ENCODE measurements around the gene C19orf25.
"Not testable (repeated sequence)": the region's sequence is repeated elsewhere in the genome, so short reads cannot be mapped to it uniquely, and the experiment has no call there.

C19orf25 gene

GRCh38 chr19:1503089-1503924, 24.3 kb upstream of the C19orf25 start:
- peak; percentile 81 for TF ChIP-seq CTCF (IDR thresholded peaks at IDR 0.05; ENCODE audit: low read depth, low read length, missing control alignments)
- no peak for DNase-seq (ENCODE audit: extremely low read depth, low read depth)
- no peak overlapping the region for H3K4me3 ChIP-seq (replicated peaks; ENCODE audit: low read depth, low read length)

- no peak for TF ChIP-seq CTCF (IDR thresholded peaks at IDR 0.05; ENCODE audit: low read depth, low read length, missing control alignments)
- no peak for DNase-seq (ENCODE audit: extremely low read depth, low read depth)
- H3K4me3 ChIP-seq (replicated peaks; ENCODE audit: low read depth, low read length), result no peak overlapping the region
Observed at GRCh38 chr19:1502433-1503088, 23.5 kb upstream of the C19orf25 start.

GRCh38 chr19:1501200-1501595, 22.2 kb upstream of the C19orf25 start:
- TF ChIP-seq CTCF (IDR thresholded peaks at IDR 0.05; ENCODE audit: low read depth, low read length, missing control alignments), result no peak
- DNase-seq (ENCODE audit: extremely low read depth, low read depth), result no peak
- no peak overlapping the region for H3K4me3 ChIP-seq (replicated peaks; ENCODE audit: low read depth, low read length)

- H3K4me3 ChIP-seq (replicated peaks; ENCODE audit: low read depth, low read length); DNase-seq (ENCODE audit: extremely low read depth, low read depth): not testable (repeated sequence)
Observed at GRCh38 chr19:1499231-1499630, 20.2 kb upstream of the C19orf25 start.

GRCh38 chr19:1497578-1498235, 18.7 kb upstream of the C19orf25 start:
- DNase-seq (ENCODE audit: extremely low read depth, low read depth), result no peak
- no peak for TF ChIP-seq CTCF (IDR thresholded peaks at IDR 0.05; ENCODE audit: low read depth, low read length, missing control alignments)
- no peak overlapping the region for H3K4me3 ChIP-seq (replicated peaks; ENCODE audit: low read depth, low read length)

- H3K4me3 ChIP-seq (replicated peaks; ENCODE audit: low read depth, low read length), result no peak overlapping the region
- no peak for DNase-seq (ENCODE audit: extremely low read depth, low read depth)
- TF ChIP-seq CTCF (IDR thresholded peaks at IDR 0.05; ENCODE audit: low read depth, low read length, missing control alignments), result no peak
Observed at GRCh38 chr19:1496714-1497577, 17.9 kb upstream of the C19orf25 start.
